OCI-LY7 (cell line): ENCODE results near the gene CDC40. TPM values are rescaled to one million over a fixed set of nuclear protein-coding genes. Genes with fewer than 3 reads are reported as not detected.

Experiments
- BruUV-seq: library from RNA; stranded (reverse); fragments of 400-500 nt; replicated peaks from 2 replicates; lab custom pipeline; 2021; lab: Mats Ljungman, UMichigan
- CTCF ChIA-PET: fragments of 300-600 bp; sonication (Branson Sonifier 250); formaldehyde crosslinking; loops from one replicate; lab custom pipeline; 2022; ENCODE audit warnings: antibody characterized with exemption; ENCODE audit not compliant: unreplicated experiment; lab: Charles Lee
- POLR2A ChIA-PET: fragments of 300-600 bp; sonication (Branson Sonifier 250); formaldehyde crosslinking; loops from one replicate; lab custom pipeline; 2022; ENCODE audit warnings: antibody characterized with exemption; lab: Charles Lee
- DNase-seq: peaks from one replicate; pipeline ENCODE4 v3.0.0-alpha.2; 2015; ENCODE audit warnings: low spot score
- H2AFZ ChIP-seq: fragments of 200-600 bp; sonication (generic), shearing (Covaris generic); 2 replicates; pipeline ENCODE4 v1.6.1; 2014; ENCODE audit warnings: mild to moderate bottlenecking, antibody characterized with exemption, low read length, moderate library complexity
- H3K27ac ChIP-seq: fragments of 200-600 bp; sonication (generic); 2 replicates; pipeline ENCODE4 v1.5.1; 2014; ENCODE audit warnings: mixed run types, low read depth, mild to moderate bottlenecking, moderate library complexity, low read length, inconsistent platforms; ENCODE audit not compliant: poor library complexity, severe bottlenecking
- H3K36me3 ChIP-seq: fragments of 200-600 bp; sonication (generic); 2 replicates; pipeline ENCODE4 v1.6.1; 2014; ENCODE audit warnings: mild to moderate bottlenecking, antibody characterized with exemption, low read length, moderate library complexity, mixed read lengths; ENCODE audit not compliant: insufficient read depth
- H3K4me1 ChIP-seq: fragments of 200-600 bp; sonication (generic); 2 replicates; pipeline ENCODE4 v1.5.1; 2014; ENCODE audit warnings: mild to moderate bottlenecking, low read length; ENCODE audit not compliant: insufficient read depth, poor library complexity, severe bottlenecking
- H3K4me2 ChIP-seq: fragments of 200-600 bp; sonication (generic); 2 replicates; pipeline ENCODE4 v1.6.1; 2014; ENCODE audit warnings: mild to moderate bottlenecking, low read length
- H3K4me3 ChIP-seq: fragments of 200-600 bp; sonication (generic); 2 replicates; pipeline ENCODE4 v1.5.1; 2014; ENCODE audit warnings: mild to moderate bottlenecking, low read depth, low read length; ENCODE audit not compliant: poor library complexity, severe bottlenecking
- H3K79me2 ChIP-seq: fragments of 200-600 bp; sonication (generic); 2 replicates; pipeline ENCODE4 v1.6.1; 2016; ENCODE audit warnings: low read depth, mild to moderate bottlenecking, low read length, moderate library complexity, mixed read lengths; ENCODE audit not compliant: insufficient read depth
- H3K9me2 ChIP-seq: fragments of 200-600 bp; sonication (generic); 2 replicates; pipeline ENCODE4 v1.6.1; 2016; ENCODE audit warnings: mild to moderate bottlenecking, low read length, mixed read lengths; ENCODE audit not compliant: insufficient read depth
- H3K9me3 ChIP-seq: fragments of 200-600 bp; sonication (generic); 2 replicates; pipeline ENCODE4 v1.6.1; 2014; ENCODE audit warnings: mild to moderate bottlenecking, mixed run types, low read length, mixed read lengths
- H4K20me1 ChIP-seq: fragments of 200-600 bp; sonication (generic); 2 replicates; pipeline ENCODE4 v1.6.1; 2014; ENCODE audit warnings: mild to moderate bottlenecking, antibody characterized with exemption, low read length, moderate library complexity, mixed read lengths; ENCODE audit not compliant: insufficient read depth
- CTCF ChIP-seq: fragments of 200-600 bp; sonication (generic); conservative IDR thresholded peaks from 2 replicates; pipeline ENCODE4 v1.5.1; 2014; ENCODE audit warnings: mild to moderate bottlenecking, antibody characterized with exemption, low read length, moderate library complexity, mixed read lengths
- EZH2phosphoT487 ChIP-seq: fragments of 200-600 bp; sonication (generic); IDR thresholded peaks from 2 replicates; pipeline ENCODE4 v1.6.1; 2018; ENCODE audit warnings: low read depth, borderline replicate concordance, mild to moderate bottlenecking, mixed run types, antibody characterized with exemption, low read length, moderate library complexity, mixed read lengths
- intact Hi-C: fragments of 100-400 bp; cut with micrococcal nuclease; formaldehyde crosslinking; loops from one replicate; pipeline ENCODE4 v1.10.0; 2022; ENCODE audit not compliant: unreplicated experiment
- total RNA-seq, 2 experiments: library from RNA; depleted of rRNA in 1 of 2; stranded (reverse); fragments of >200 nt in 1 of 2; shearing (Covaris generic) in 1 of 2; gene quantifications; 2 replicates each; pipeline ENCODE4 v1.2.3, GENCODE V29; 2014 to 2022

CDC40 gene
- total RNA-seq, 2 experiments from 2014 or later = 19.2 to 35.5 TPM

- peak; percentile 8 for DNase-seq
- Histone ChIP-seq H3K79me2 (no peaks in the 10 kb centered on the region), H2AFZ (no peak overlapping the region), H3K4me3 (no peak overlapping the region), H3K9me3 (no peaks in the 10 kb centered on the region), H3K4me1 (no peaks in the 10 kb centered on the region), H4K20me1 (no peaks in the 10 kb centered on the region), H3K36me3 (no peaks in the 10 kb centered on the region), H3K4me2 (no peak overlapping the region), H3K27ac (no peak overlapping the region), H3K9me2 (no peaks in the 10 kb centered on the region)
- CTCF ChIA-PET = no interaction called here
- no TSS peak for BruUV-seq
- POLR2A ChIA-PET = interaction anchor here (0.6 to 1.0 kb wide), 3 partner anchors 9 to 750 kb away, joined by 3 read pairs; no protein-coding TSS in a partner anchor
- intact Hi-C loops = no loop called here
- TF ChIP-seq EZH2phosphoT487 (no peak), CTCF (no peak)
These were observed 75.1 kb downstream of the CDC40 start for GRCh38 chr6:110255211-110255750.

GRCh38 chr6:110256366-110256765, 76.1 kb downstream of the CDC40 start:
- Histone ChIP-seq H4K20me1 (no peaks in the 10 kb centered on the region), H3K4me2 (no peak overlapping the region), H2AFZ (no peak overlapping the region), H3K4me1 (no peaks in the 10 kb centered on the region), H3K36me3 (no peaks in the 10 kb centered on the region), H3K9me3 (no peaks in the 10 kb centered on the region), H3K79me2 (no peaks in the 10 kb centered on the region), H3K4me3 (no peak overlapping the region), H3K27ac (no peak overlapping the region), H3K9me2 (no peaks in the 10 kb centered on the region)
- ChIA-PET CTCF (no interaction called here), POLR2A (no interaction called here)
- no TSS peak for BruUV-seq
- TF ChIP-seq CTCF = no peak
- no peak for TF ChIP-seq EZH2phosphoT487
- intact Hi-C loops = no loop called here
- DNase-seq = no peak

GRCh38 chr6:110265273-110265672, 85.0 kb downstream of the CDC40 start:
- intact Hi-C loops = no loop called here
- Histone ChIP-seq H3K4me3 (no peak overlapping the region), H2AFZ (no peak overlapping the region), H3K9me3 (no peaks in the 10 kb centered on the region), H3K9me2 (no peaks in the 10 kb centered on the region), H3K27ac (no peak overlapping the region), H4K20me1 (no peaks in the 10 kb centered on the region), H3K36me3 (no peaks in the 10 kb centered on the region), H3K79me2 (no peaks in the 10 kb centered on the region), H3K4me1 (no peaks in the 10 kb centered on the region), H3K4me2 (no peak overlapping the region)
- ChIA-PET CTCF (no interaction called here), POLR2A (interaction anchor here (0.8 kb wide), 1 partner anchor 229 kb away, joined by 3 read pairs; no protein-coding TSS in a partner anchor)
- no peak for DNase-seq
- BruUV-seq = no TSS peak
- TF ChIP-seq EZH2phosphoT487 (no peak), CTCF (no peak)
